Activated naive CD4-positive, alpha-beta T cell treated with anti-CD3 and anti-CD28 coated beads, Interleukin-2, amount 50 U/mL, for 72 hours (primary cell): Measurements from ENCODE around the gene RFX3. TPM values are rescaled to one million over a fixed set of nuclear protein-coding genes. Genes with fewer than 3 reads are reported as not detected.

Experiments used
- ATAC-seq, 2 donors: fragments of 150-1000 bp; cut with Tn5 transposase; 2 replicates each; pipeline ENCODE4 v1.10.0; 2021; ENCODE audit warnings: mild to moderate bottlenecking in 2 of 2, moderate library complexity in 2 of 2
- DNase-seq, 2 donors: peaks; one replicate each; pipeline ENCODE4 v3.0.0; 2021 to 2022; ENCODE audit warnings: low spot score in 2 of 2
- H3K27ac Mint-ChIP-seq, 2 donors: one replicate each; pipeline ENCODE4 v1.8.0; 2022; ENCODE audit warnings: mild to moderate bottlenecking in 2 of 2, mixed read lengths in 2 of 2
- H3K36me3 Mint-ChIP-seq, 2 donors: one replicate each; pipeline ENCODE4 v1.8.0; 2022; ENCODE audit warnings: mixed read lengths in 2 of 2
- H3K9me3 Mint-ChIP-seq, 2 donors: one replicate each; pipeline ENCODE4 v1.8.0; 2022; ENCODE audit warnings: mixed read lengths in 2 of 2
- total RNA-seq, 2 donors: library from RNA; stranded (reverse); gene quantifications; one replicate each; pipeline ENCODE4 v1.2.3, GENCODE V29; 2022

The RFX3 gene
- total RNA-seq, result 10 to 100 TPM in 1 of 2 donors, 1 to 10 TPM in 1; 10.0 to 14.2 TPM

DNA sequence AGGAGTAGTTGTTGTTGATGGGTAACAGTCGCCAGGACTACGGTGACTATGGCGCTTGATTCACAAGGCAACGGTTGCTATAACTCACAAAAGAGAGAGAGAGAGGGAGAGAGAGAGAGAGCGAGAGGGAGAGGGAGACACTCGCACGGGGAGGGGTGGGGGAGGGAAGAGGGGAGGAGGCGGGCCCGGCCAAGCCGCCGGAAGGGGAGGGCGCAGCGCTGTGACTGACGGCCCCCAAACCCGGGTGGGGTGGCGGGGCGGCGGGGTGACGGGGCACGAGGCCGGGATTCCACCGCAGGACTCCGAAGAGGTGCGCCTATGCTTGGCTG is at the start of gene RFX3:
RFX3 (minus strand) TSS at position 166 of the 329 bp plus-strand sequence. CDS start 130,413 bp downstream, outside the sequence.
- Mint-ChIP-seq H3K36me3 (peaks cover 29 to 35% of the 10 kb centered on the region in 2 donors), H3K9me3 (no peaks in the 10 kb centered on the region), H3K27ac (peak within 1 kb of the TSS; percentile 96 to 99)
- ATAC-seq (peak; percentile 68 to 71), DNase-seq (peak; percentile 85 to 93)

DNA sequence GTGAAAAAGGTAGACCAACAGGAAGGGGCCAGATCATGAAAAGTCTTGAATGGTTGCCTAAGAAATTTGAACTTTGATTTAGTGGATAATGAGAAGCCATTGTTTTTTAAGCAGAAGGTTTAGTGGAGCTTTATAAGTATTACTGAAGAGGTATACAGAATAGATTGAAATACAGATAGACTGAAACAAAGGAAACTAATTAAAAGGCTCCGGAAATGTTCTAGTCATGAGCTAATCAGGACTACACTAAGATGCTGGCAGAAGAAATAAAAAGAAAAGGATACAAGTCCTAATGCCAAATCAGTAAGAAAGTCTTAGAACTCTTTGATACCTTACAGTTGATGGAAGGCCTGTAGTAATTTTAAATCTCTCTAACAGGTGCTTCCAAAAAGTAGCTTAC is 45.7 kb upstream of the RFX3 start:
- Mint-ChIP-seq H3K27ac (no peak overlapping the region), H3K36me3 (peaks cover 0 to 6% of the 10 kb centered on the region in 2 donors), H3K9me3 (no peaks in the 10 kb centered on the region)
- ATAC-seq (no peak), DNase-seq (no peak)

DNA sequence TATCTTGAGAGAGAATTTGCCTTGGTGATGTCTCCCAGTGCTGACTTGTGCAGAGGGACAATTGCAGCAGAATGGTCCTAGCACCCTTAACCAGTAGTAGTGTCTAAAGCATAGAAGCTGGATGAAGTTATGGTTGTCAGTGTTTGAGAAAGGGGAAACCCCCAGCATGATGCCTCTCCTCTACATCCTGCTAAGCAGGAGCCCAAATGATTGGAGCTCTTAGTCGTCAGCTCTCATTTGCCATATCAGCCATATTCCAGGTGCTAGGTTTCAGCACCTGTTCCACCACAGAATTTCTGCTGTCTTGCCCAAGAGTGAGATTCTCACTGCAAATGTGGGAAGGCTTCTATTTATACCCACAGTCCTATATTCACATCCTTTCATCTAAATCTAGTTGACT is 43.7 kb upstream of the RFX3 start:
- H3K9me3 Mint-ChIP-seq, result no peaks in the 10 kb centered on the region
- no peak overlapping the region for H3K27ac Mint-ChIP-seq
- DNase-seq (no peak), ATAC-seq (peak; percentile 51 to 57)
- H3K36me3 Mint-ChIP-seq, result peaks cover 0 to 1% of the 10 kb centered on the region in 2 donors

DNA sequence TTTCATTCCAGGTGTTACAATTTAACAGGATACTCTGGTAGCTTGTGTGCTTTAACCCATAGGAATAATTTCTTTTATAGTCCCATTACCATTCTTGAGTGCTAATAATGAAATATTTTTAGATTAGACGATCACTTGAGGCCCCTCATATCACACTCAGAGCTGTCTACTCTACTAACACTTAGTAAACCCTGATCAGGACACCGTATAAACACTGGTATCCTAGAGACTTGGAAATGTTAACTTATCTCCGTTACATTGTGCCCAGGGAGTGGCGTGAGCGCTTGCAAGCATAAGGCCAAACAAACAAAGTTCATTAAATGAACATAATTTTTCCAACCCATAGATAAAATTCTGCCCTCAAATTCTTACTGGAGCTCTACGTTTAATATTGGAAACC is 42.2 kb upstream of the RFX3 start:
- no peak for DNase-seq
- no peaks in the 10 kb centered on the region for H3K9me3 Mint-ChIP-seq
- no peak for ATAC-seq
- H3K27ac Mint-ChIP-seq, result no peak overlapping the region
- H3K36me3 Mint-ChIP-seq, result no peaks in the 10 kb centered on the region

DNA sequence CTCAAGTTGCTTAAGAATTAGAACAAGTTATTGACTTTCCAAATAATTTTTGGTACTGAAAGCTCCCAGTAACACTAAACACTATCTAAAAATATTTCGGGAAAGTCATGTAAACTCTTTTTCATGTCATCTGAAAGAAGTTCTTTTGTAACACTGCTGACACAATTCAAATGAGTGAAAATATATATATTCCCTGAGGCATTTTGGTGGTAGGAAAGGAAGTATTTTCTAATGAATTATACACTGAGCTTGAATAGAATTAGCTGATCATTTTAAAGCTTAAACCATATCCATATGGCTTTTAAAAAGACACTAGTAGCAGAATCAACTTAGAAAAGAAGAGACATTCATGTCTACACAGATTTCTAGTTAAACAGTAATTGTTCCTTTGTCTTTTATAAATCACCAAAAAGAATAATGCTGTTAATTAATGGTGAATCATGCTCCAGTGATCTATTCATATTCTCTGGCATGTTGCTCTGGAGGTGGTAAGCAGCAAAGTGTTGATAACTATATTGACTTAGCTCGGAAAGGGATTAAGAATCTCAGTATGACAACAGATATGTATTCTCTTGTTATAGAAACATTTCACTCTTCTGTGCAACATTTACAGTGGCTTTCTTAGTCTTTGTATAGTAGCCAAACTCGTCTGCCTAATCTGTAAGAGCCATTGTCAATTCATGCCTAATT is 27.4 kb upstream of the RFX3 start:
- H3K36me3 Mint-ChIP-seq, result peaks cover 4 to 20% of the 10 kb centered on the region in 2 donors
- H3K27ac Mint-ChIP-seq, result no peak overlapping the region
- H3K9me3 Mint-ChIP-seq, result no peaks in the 10 kb centered on the region
- DNase-seq, result no peak
- no peak for ATAC-seq

DNA sequence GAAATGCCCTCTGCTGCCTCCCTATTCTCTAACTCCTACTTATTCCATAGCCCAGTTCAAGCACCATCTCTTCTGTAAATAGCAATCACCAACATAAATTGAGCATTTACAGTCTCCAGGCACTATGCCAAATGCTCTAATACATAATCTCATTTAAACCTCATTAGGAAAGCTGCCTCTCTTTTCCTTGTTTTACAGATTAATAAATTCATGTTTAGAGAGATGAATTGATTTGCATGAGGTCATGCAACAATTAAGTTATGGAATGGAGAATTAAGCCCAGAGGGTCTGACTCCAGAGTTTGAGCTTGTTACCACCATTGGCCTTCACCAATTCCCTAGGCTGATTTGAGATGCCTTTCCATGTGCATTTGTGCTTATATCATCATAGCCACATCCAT is 23.4 kb upstream of the RFX3 start:
- Mint-ChIP-seq H3K9me3 (no peaks in the 10 kb centered on the region), H3K27ac (no peak overlapping the region), H3K36me3 (peaks cover 6% of the 10 kb centered on the region in 2 donors)
- ATAC-seq (no peak), DNase-seq (no peak)

DNA sequence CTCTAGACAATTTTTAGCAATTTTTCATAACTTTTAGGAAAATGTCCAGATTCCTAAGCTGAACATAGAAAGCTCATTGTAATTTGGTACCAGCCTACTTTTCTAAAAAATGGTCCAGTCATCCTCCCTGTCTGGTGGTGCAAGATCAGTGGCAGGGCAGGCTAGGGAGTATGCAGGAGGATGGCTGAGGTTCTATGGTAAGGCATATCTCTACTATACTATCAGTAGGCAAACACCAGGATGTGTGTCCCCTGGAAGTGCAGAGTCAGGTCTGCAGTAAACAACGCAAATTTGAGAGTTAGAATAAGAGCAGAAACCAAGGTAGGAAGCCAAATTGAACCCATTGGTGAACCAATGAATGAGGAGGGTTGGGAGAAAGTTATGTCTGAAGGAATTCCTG is 22.8 kb upstream of the RFX3 start:
- Mint-ChIP-seq H3K27ac (peak overlapping the region in 1 of 2 donors; percentile 20), H3K9me3 (no peaks in the 10 kb centered on the region), H3K36me3 (peaks cover 6% of the 10 kb centered on the region in 2 donors)
- DNase-seq, result no peak
- ATAC-seq, result no peak

DNA sequence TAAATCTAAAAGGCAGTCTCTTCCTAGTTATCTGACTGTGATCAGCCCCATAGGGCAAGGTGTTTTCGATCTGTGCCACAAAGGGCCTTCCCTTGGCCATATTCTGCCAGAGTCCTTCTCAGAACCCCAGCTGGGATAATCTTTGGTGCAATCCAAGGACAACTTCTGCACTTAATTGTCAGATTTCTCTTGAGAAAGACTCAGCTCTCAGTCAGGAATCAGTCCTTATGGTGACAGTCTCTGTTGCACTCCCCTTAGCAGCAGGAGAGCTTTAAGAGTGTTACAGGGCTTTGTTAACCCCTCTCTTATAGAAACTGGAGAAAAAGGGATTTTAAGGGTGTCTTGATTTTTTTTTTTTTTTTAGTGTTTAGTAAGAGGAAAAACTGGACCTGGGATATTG is 15.4 kb upstream of the RFX3 start:
- ATAC-seq (no peak), DNase-seq (no peak)
- Mint-ChIP-seq H3K36me3 (peaks cover 7 to 22% of the 10 kb centered on the region in 2 donors), H3K9me3 (peaks cover 0 to 6% of the 10 kb centered on the region in 2 donors), H3K27ac (no peak overlapping the region)

DNA sequence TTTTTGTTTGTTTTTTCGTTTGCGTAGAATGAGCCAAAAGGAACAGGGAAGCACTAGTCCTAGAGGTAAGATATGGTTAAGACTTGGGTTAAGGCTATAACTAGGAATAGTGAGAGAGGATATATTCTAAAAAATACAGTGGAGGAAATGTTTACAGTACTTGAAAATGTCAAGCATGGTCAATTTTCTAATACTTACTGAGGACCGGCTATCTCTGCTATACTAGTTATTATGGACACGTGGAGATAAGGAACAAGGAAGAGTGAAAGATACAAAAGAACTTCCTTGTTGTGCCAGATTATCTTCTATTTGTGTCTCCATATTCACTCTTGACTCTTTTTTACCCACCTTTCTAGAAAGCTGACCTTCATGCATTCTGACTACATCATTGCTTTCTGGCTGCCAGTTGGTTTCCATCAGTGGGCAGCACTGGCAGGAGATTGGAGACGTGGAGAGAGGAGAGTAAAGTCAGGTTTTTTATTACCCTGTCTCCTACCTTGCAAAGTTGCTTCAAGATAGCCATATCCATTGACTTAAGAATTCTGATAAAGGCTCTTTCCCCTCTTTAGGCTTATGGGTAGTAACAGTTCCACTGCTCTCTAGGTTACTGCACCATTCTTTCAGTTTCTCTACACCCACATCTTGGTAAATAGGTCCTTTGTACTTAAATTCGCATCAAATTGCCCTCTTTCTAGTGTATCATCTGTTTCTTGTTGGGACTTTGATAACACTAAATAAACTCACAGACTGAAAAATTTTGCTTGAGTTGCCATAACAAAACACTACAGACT is 9.0 kb upstream of the RFX3 start:
- Mint-ChIP-seq H3K36me3 (peaks cover 14 to 37% of the 10 kb centered on the region in 2 donors), H3K9me3 (peaks cover 0 to 10% of the 10 kb centered on the region in 2 donors), H3K27ac (peak overlapping the region in 1 of 2 donors; percentile 16)
- no peak for DNase-seq
- peak; percentile 20 to 73 for ATAC-seq

DNA sequence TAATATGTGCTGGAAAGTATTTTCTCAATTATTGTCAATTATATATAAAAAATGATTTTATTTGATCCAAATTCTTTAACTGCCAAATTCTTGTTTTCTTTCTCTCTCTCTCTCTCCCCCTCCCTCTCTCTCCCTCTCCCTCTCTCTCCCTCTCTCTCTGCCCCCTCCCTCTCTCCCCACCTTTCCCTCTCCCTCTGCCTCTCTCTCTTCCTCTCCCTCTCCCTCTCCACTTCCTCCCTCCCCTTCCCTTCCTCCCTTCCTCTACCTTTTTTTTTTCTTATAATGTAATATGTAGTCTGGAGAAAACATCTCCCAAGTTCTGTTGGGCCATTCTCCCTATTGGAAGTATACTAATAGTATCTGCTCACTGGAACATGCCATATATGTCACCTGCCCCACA is 6.4 kb upstream of the RFX3 start:
- ATAC-seq (no peak), DNase-seq (no peak)
- H3K27ac Mint-ChIP-seq, result no peak overlapping the region
- peaks cover 18 to 33% of the 10 kb centered on the region in 2 donors for H3K36me3 Mint-ChIP-seq
- peaks cover 0 to 5% of the 10 kb centered on the region in 2 donors for H3K9me3 Mint-ChIP-seq

DNA sequence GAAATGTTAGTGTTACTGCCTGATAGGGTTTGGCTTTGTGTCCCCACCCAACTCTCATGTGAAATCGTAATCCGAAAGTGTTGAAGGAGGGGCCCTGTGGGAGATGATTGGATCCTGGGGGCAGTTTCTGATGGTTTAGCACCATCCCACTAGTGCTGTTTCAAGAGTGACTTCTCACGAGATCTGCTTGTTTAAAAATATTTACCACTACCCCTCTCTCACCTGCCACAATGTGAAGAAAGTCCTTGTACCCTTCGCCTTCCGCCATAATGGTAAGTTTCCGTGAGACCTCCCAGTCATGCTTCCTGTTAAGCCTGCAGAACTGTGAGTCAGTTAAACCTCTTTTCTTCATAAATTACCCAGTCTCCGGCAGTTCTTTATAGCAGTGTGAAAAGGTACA is 2.6 kb upstream of the RFX3 start:
- DNase-seq (peak; percentile 56 to 66), ATAC-seq (peak; percentile 28 to 36)
- Mint-ChIP-seq H3K9me3 (no peaks in the 10 kb centered on the region), H3K27ac (peak overlapping the region; percentile 96 to 99), H3K36me3 (peaks cover 34 to 35% of the 10 kb centered on the region in 2 donors)

DNA sequence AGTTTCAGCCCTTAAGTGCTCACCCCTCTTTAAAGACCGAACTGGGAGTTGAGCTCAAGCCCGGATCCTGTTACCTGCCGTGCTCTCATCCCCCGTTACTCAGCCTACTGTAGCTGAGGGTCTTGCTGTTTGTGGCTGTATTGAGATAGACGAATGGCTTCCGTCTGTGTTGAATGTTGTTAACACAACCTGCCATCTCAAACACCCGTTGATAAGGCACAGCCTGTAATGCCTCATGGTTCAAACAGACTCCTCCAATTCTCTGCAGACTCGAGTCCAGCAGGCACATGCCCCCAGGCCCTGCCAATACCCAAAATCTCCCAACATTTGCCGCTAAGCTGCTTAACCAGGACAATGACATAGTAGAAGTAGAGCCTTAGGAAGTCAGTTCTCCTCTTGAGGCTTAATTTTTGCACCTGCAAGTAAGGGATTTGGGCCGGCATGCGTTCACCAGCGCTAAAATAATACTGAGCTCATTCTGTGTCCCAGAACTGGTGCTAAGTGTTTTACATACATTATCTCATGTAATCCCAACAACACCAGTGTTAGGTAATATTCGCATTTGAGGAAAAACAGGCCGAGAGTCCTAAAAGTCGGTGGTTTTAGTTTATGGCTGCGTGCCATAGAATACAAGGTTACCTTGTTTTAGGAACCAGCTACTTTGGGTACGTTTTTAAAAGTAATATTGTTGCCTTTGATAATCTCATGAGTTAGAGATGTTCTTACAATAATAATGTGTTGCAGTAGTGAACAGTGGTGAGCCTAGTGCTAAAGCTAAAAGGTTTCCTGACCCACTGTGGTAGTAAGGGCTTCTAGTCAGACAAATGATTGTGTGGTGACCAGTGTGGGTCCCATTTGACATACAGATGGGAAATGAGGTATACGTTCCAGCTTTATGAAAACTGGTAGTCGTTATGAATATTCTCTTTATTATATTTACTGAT is 1.5 kb upstream of the RFX3 start:
- DNase-seq (peak in 1 of 2 donors; percentile 17), ATAC-seq (no peak)
- Mint-ChIP-seq H3K9me3 (no peaks in the 10 kb centered on the region), H3K36me3 (peaks cover 35% of the 10 kb centered on the region in 2 donors), H3K27ac (peak overlapping the region; percentile 96 to 99)

DNA sequence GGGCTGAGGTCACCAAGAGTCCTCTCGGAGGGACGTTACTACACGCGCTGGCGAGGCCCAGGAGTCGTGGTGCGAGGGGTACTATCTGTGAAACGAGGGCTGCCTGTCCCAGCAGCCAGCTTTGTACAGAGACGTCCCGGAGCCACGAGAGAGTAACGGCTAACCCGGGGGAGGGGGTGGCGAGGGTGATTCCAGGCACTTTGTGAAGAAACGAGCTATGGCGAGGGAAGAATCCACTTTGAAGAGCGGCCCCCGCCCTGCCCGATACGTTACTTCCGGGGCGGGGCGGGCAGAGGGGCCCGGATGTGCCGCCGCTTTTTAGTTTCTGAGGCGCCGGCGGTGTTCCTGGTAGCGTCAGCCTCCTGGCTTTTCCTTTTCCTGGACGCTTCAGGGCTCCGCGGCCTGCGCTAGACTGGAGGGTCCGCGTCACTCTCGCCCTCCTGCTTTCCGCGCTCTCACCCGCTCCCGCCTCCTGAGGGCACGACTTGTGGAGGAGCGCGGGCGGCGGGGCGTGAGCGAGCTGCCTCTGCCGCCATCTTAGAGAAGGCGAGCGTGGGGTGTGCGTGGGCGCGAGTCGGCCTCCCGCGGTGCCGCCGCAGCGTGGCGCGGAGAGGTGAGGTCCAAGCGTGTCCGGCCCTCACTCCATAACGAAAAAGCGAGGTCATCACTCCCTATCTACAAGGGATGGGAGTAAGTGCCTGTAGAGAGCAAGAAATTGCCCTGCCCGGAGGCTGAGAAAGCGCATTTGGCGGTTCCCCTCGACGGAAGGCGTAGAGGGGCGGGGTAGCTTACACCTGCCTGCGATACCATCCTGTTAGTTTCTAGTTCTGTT is 580 bp upstream of the RFX3 start:
- H3K36me3 Mint-ChIP-seq, result peaks cover 31 to 35% of the 10 kb centered on the region in 2 donors
- ATAC-seq (peak; percentile 65 to 71), DNase-seq (peak; percentile 83 to 91)
- H3K9me3 Mint-ChIP-seq, result no peaks in the 10 kb centered on the region
- H3K27ac Mint-ChIP-seq, result peak overlapping the region; percentile 96 to 99

DNA sequence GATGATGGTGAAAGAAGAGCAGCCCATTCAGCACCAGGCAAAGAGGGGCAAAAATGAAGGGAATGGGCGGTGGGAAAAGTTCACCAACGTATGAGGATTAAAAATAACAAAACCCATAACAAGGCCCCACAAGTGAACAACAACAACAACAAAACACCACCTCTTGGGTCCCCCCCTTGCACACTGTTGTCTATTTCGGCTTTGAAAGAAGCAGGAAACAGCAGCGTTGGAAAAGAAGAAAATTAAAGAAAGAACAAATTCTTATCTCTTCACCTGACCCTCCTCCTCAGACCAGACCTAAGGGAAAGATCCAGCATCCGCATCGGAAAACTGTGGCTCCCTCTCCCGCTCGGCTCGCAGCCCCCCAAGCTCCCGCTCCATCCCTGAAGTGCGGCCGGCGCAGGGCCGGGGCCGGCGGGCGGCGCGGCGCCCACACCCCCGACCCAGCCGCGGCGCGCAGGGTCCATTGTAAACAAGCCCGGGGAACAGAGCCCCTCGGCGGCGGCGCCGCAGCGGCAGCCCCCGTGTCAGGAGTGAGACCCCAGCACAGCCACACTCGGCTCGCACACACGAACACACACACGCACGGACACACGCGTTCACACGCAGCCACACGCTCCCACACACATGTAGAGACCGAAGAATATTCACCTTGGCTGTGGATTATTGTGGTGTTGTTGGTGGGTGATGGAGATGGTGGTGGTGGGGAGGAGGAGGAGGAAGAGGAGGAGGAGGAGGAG is 535 bp downstream of the RFX3 start:
- Mint-ChIP-seq H3K27ac (peak overlapping the region; percentile 96 to 99), H3K36me3 (peaks cover 24 to 30% of the 10 kb centered on the region in 2 donors), H3K9me3 (no peaks in the 10 kb centered on the region)
- ATAC-seq (no peak), DNase-seq (no peak)

DNA sequence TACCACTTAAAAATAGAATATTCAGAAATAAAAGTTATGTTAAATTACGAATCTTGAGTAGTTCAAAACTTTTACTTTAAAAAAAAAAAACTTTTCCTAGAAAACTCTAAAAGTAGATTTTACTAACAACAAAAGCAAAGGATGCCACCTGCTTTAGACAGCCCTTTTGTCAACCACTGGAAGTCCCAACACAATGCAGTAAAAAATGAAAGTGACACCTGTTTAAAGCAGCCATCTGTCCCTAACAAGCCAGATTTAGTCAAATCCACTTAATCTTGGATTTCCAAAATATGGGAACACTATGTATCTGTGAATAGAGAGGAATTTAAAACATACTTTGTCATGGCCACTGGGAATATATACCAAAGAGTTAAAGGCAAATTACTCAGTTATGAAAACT is 3.8 kb downstream of the RFX3 start:
- H3K27ac Mint-ChIP-seq, result peak overlapping the region in 1 of 2 donors; percentile 44
- peaks cover 16 to 19% of the 10 kb centered on the region in 2 donors for H3K36me3 Mint-ChIP-seq
- ATAC-seq (no peak), DNase-seq (no peak)
- no peaks in the 10 kb centered on the region for H3K9me3 Mint-ChIP-seq
